Body of pancreas (tissue), 4 donors: ENCODE measurements around the gene CAMK2A. TPM values are rescaled to one million over a fixed set of nuclear protein-coding genes. Genes with fewer than 3 reads are reported as not detected.
"Not testable (repeated sequence)": the region's sequence is repeated elsewhere in the genome, so short reads cannot be mapped to it uniquely, and the experiment has no call there.

ENCODE experiments used
- ATAC-seq: fragments of 150-250 bp; one replicate; pipeline ENCODE4 v1.9.1; 2016
- DNase-seq, 4 donors: peaks; one replicate each; pipeline ENCODE4 v3.0.0-alpha.2; 2019
- H3K27ac ChIP-seq, 4 donors: fragments of 200-600 bp; sonication (generic); 1 replicate in 3 of 4; 2 replicates in 1 of 4; pipeline versions ENCODE4 v1.5.1 to v1.6.1; 2016 to 2019; ENCODE audit warnings: mild to moderate bottlenecking in 1 of 4, mixed read lengths in 1 of 4, moderate library complexity in 1 of 4
- H3K27me3 ChIP-seq, 2 donors: fragments of 200-600 bp; sonication (generic); one replicate each; pipeline ENCODE4 v1.6.0; 2016; ENCODE audit warnings: mild to moderate bottlenecking in 1 of 2
- H3K36me3 ChIP-seq, 2 donors: fragments of 200-600 bp; sonication (generic); replicated peaks in 1 of 2; 2 replicates each; pipeline ENCODE4 v1.5.1; 2016; ENCODE audit warnings: low read depth in 2 of 2; ENCODE audit not compliant: insufficient read depth in 1 of 2
- H3K4me1 ChIP-seq: fragments of 200-600 bp; sonication (generic); one replicate; pipeline ENCODE4 v1.6.0; 2016
- H3K4me3 ChIP-seq, 2 donors: fragments of 200-600 bp; sonication (generic); 1 replicate in 1 of 2; 2 replicates in 1 of 2; pipeline ENCODE4 v1.5.1; 2016 to 2019
- H3K9me3 ChIP-seq, 3 donors: fragments of 200-600 bp; sonication (generic); 1 replicate in 2 of 3; 2 replicates in 1 of 3; pipeline ENCODE4 v1.5.1; 2016
- CTCF ChIP-seq, 7 experiments: fragments of 450-650 bp in 4 of 7; fragments of 200-600 bp in 3 of 7; sonication (generic) in 3 of 7; IDR thresholded peaks; one replicate each; pipeline ENCODE4 v1.5.1; 2016 to 2019; ENCODE audit warnings: antibody characterized with exemption in 7 of 7
- POLR2A ChIP-seq, 3 donors: fragments of 450-650 bp; IDR thresholded peaks; one replicate each; pipeline ENCODE4 v1.6.1; 2016; ENCODE audit warnings: antibody characterized with exemption in 3 of 3, mild to moderate bottlenecking in 2 of 3
- WGBS, 2 donors: methylation state at CpG; one replicate each; pipeline ENCODE4 v1.1.5; 2017; 5-methylcytosine and 5-hydroxymethylcytosine counted together
- intact Hi-C: fragments of 100-400 bp; cut with DNase I; formaldehyde crosslinking; loops from one replicate; pipeline ENCODE4 v1.15.1; 2023
- total RNA-seq, 2 donors: library from RNA; depleted of rRNA; stranded (reverse); fragments of >200 nt; gene quantifications; one replicate each; pipeline ENCODE4 v1.1.0, GENCODE V29; 2016

CAMK2A gene
- total RNA-seq, 2 donors from 2014 or later = 0.26 TPM; not detected in 1

DNA sequence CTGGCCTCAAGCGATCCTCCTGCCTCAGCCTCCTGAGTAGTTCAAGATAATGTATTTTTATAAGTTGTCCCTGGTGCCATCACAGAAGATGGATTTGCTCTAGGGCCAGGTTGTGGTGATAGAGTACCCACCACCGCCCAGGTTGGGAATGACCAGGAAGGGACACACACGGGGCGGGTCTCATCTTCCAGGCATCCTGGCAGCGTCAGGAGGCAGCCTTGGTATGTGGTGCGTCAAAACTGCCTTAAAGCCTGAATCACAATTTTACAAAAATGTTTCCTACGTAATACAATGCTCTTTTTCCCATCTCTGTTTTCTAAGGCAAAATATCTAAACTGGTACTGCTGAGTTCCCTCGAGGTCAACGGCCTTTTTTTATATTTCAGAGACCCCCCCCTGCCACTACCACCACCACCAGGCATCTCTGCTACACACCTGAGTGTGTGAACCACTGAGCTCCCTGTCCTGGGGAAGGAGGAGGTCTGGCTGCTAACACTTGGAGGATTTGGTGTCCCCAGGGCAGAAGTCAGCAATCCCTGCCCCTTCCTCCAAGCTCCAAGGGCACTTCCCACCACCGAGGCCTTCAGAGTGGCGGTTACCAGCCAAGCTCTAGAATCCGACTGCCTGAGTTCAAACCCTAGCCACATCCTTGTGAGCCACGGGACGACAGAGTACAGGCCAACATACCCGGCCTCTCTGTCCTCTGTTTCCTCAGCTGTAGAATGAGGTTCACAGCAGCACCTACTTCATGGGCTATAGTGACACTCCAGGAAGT is 52.4 kb downstream of the CAMK2A start:
- ATAC-seq (no peak), DNase-seq (no peak)
- 69 to 80% methylated on average over 15 of the region's 15 CpGs for WGBS, 2 donors
- H3K4me1 ChIP-seq = no peaks in the 10 kb centered on the region
- TF ChIP-seq POLR2A (IDR thresholded peaks at IDR 0.05) (no peak), CTCF (IDR thresholded peaks at IDR 0.05) (no peak)
- no peak overlapping the region for H3K27ac ChIP-seq
- H3K9me3 ChIP-seq = no peaks in the 10 kb centered on the region
- intact Hi-C loops = no loop called here
- no peaks in the 10 kb centered on the region for H3K27me3 ChIP-seq
- no peak overlapping the region for H3K4me3 ChIP-seq
- H3K36me3 ChIP-seq = no peaks in the 10 kb centered on the region

DNA sequence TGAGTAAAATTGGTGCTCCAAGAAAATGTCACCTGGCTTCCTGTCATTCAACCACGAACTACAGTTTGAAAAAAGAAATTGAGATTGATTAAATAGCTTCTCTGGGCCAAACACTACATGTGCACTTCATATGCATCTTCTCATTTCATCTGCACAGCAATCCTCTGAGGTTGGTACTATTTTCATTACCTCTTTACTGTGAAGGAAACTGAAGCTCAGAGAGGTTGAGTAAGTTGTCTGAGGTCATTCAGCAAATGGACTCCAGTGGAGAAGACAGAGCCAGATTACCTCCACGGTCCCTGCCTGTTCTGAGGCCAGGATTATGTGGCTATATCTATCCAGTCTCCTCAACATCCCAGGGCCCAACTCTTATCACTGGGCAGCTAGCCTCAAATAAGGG is 53.3 kb downstream of the CAMK2A start:
- Histone ChIP-seq H3K36me3 (no peaks in the 10 kb centered on the region), H3K4me3 (no peak overlapping the region), H3K27me3 (no peaks in the 10 kb centered on the region), H3K9me3 (no peaks in the 10 kb centered on the region), H3K27ac (no peak overlapping the region), H3K4me1 (no peaks in the 10 kb centered on the region)
- intact Hi-C loops = no loop called here
- 84 to 89% methylated on average over 2 of the region's 2 CpGs for WGBS, 2 donors
- DNase-seq (no peak), ATAC-seq (no peak)
- no peak for TF ChIP-seq CTCF (IDR thresholded peaks at IDR 0.05)
- no peak for TF ChIP-seq POLR2A (IDR thresholded peaks at IDR 0.05)

DNA sequence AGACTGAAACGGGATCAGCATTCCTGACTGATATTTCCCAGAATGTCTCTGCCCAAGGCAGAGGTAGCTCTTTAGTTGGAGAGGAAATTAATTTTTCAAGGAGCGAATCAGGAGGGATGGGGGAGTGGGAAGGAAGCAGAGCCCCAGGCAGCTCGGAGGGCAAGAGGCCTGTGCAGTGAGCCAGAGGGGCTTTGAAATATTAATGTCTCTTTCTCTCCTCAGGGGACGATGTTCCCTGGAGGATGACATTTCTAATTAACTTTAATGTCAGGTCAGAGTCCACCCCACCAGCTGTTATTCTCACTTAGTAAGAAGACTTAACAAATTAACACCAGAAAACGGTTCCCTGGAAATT is 54.1 kb downstream of the CAMK2A start:
- intact Hi-C loops = no loop called here
- TF ChIP-seq POLR2A (IDR thresholded peaks at IDR 0.05) = no peak
- no peak for TF ChIP-seq CTCF (IDR thresholded peaks at IDR 0.05)
- Histone ChIP-seq H3K4me1 (no peaks in the 10 kb centered on the region), H3K27ac (no peak overlapping the region), H3K27me3 (no peaks in the 10 kb centered on the region), H3K9me3 (no peaks in the 10 kb centered on the region), H3K4me3 (no peak overlapping the region), H3K36me3 (no peaks in the 10 kb centered on the region)
- 79 to 95% methylated on average over 5 of the region's 5 CpGs for WGBS, 2 donors
- ATAC-seq = no peak
- DNase-seq = no peak

DNA sequence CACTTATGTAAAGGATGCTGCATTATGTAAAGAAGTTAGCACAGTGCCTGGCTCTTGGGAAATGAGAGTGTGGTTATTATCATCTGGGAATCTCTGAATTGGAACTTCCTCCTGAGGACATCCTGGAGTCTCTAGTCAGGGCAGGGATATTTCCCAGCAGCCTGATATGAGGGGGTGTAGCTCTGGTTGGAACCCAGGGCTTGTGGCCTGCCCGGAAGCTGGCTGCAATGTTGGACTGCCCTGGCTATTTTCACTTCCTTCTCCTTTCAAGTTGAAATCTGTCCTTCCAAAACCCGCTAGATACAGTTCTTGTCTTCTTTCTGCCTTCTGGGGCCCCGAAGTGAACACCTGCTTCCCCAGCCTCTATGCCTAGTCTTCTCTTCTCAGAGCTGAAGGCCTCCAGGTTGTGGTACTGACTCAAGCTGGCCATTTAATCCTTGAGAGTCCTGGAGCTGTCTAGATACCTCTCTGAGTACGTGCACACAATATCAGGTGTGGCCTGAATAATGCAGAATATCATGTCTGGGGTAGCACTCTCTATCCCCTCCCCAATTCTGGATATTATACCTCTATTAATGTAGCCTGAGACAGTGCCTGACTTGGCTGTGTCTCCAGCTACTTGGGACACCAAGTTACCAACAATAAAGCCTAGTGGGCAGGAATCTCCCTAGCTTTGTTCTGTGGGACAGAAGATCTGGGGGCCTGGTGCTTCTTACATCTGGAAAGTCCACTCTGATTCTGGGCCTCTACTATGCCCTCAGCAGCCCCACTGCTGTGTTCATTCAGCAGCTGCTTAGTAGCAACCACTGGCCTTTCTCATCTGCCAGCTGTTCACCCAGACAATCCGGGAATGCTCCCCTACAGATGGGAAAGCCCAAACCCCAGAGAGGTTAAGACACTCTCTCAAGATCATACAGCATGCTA is 54.7 kb downstream of the CAMK2A start:
- Histone ChIP-seq H3K4me3 (no peak overlapping the region), H3K36me3 (no peaks in the 10 kb centered on the region), H3K9me3 (no peaks in the 10 kb centered on the region), H3K27ac (no peak overlapping the region), H3K27me3 (no peaks in the 10 kb centered on the region), H3K4me1 (no peaks in the 10 kb centered on the region)
- WGBS, 2 donors = 78 to 82% methylated on average over 4 to 5 of the region's 5 CpGs
- DNase-seq (no peak), ATAC-seq (no peak)
- TF ChIP-seq CTCF (IDR thresholded peaks at IDR 0.05) (no peak), POLR2A (IDR thresholded peaks at IDR 0.05) (no peak)
- intact Hi-C loops = no loop called here

DNA sequence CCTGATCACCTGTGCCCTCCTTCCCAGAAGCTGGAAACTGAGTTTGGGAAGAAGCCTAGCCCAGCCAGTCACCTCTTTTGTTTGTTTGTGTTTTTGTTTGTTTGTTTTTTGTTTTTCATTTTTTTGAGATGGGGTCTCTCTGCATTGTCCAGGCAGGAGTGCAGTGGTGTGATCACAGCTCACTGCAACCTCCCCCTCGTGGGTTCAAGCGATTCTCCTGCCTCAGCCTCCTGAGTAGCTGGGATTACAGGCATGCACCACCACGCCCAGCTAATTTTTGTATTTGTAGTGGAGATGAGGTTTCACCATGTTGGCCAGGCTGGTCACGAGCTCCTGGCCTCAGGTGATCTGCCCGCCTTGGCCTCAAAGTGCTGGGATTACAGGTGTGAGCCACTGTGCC is 55.9 kb downstream of the CAMK2A start:
- H3K4me1 ChIP-seq, DNase-seq, H3K27ac ChIP-seq, H3K27me3 ChIP-seq, intact Hi-C loops, H3K9me3 ChIP-seq, H3K4me3 ChIP-seq, ATAC-seq, H3K36me3 ChIP-seq: not testable (repeated sequence)
- WGBS, 2 donors = 88 to 95% methylated on average over 5 of the region's 5 CpGs
